GM19395 (cell line): Measurements from ENCODE around the gene USF1.
"Not testable (repeated sequence)": the region's sequence is repeated elsewhere in the genome, so short reads cannot be mapped to it uniquely, and the experiment has no call there.

Experiments used
- ATAC-seq: cut with Tn5 transposase; IDR thresholded peaks from one replicate; pipeline ENCODE4 v1.9.1; 2021; ENCODE audit warnings: mild to moderate bottlenecking, moderate library complexity; ENCODE audit not compliant: unreplicated experiment

USF1 gene

GRCh38 chr1:160993544-160994193, 52.1 kb downstream of the USF1 start:
- ATAC-seq: no peak

- ATAC-seq: not testable (repeated sequence)
These were observed 53.7 kb downstream of the USF1 start for GRCh38 chr1:160992036-160992435.
